Activated B cell treated with CpG ODN at 0.5 μM for 24 hours (primary cell): ENCODE data around the gene GIT1. TPM values are rescaled to one million over a fixed set of nuclear protein-coding genes. Genes with fewer than 3 reads are reported as not detected.
A peak's percentile ranks its signal among the peaks of the same experiment; 100 is the strongest.

Experiments
- ATAC-seq: fragments of 200-7000 bp; cut with Tn5 transposase; one replicate; pipeline ENCODE4 v1.10.0; 2021; ENCODE audit warnings: low read depth, mild to moderate bottlenecking, moderate library complexity
- CTCF ChIA-PET: fragments of 350-600 bp; sonication (Branson Sonifier 250); formaldehyde crosslinking; loops from one replicate; lab custom pipeline; 2021; ENCODE audit warnings: antibody characterized with exemption; lab: Charles Lee
- POLR2A ChIA-PET: fragments of 350-600 bp; sonication (Branson Sonifier 250); formaldehyde crosslinking; loops from one replicate; lab custom pipeline; 2021; ENCODE audit warnings: antibody characterized with exemption; lab: Charles Lee
- DNase-seq: peaks from one replicate; pipeline ENCODE4 v3.0.0; 2022
- H3K27ac Mint-ChIP-seq: one replicate; pipeline ENCODE4 v1.8.0; 2020; ENCODE audit warnings: mixed read lengths
- H3K27me3 Mint-ChIP-seq: one replicate; pipeline ENCODE4 v1.8.0; 2021; ENCODE audit warnings: mixed read lengths
- H3K36me3 Mint-ChIP-seq: one replicate; pipeline ENCODE4 v1.8.0; 2021; ENCODE audit warnings: low read depth, mixed read lengths
- H3K4me1 Mint-ChIP-seq: one replicate; pipeline ENCODE4 v1.8.0; 2021; ENCODE audit warnings: mixed read lengths
- H3K4me3 Mint-ChIP-seq: one replicate; pipeline ENCODE4 v1.8.0; 2020; ENCODE audit warnings: mild to moderate bottlenecking, mixed read lengths
- H3K9me3 Mint-ChIP-seq: one replicate; pipeline ENCODE4 v1.8.0; 2020; ENCODE audit warnings: mixed read lengths
- intact Hi-C: fragments of 100-400 bp; cut with micrococcal nuclease; formaldehyde crosslinking; loops from one replicate; pipeline ENCODE4 v1.15.1; 2024
- total RNA-seq: library from RNA; stranded (reverse); gene quantifications from 2 replicates; pipeline ENCODE4 v1.2.3, GENCODE V29; 2022
- TF ChIP-seq, protein P1 (sequence below): fragments of 200-600 bp; IDR thresholded peaks from one replicate; pipeline ENCODE4 v1.8.0; 2022; ENCODE audit warnings: antibody characterized with exemption, mild to moderate bottlenecking

The GIT1 gene
- total RNA-seq, 1 donor from 2014 or later, result 45.3 TPM

GRCh38 chr17:29622337-29623282 is 33.2 kb upstream of the GIT1 start, which contains the start of gene CORO6:
Gene CORO6, minus strand, starts transcription at chr17:29622912. Its CDS starts 1,491 bp downstream, at chr17:29621421.
- DNase-seq, result peak; percentile 74
- TF ChIP-seq, protein P1, sequence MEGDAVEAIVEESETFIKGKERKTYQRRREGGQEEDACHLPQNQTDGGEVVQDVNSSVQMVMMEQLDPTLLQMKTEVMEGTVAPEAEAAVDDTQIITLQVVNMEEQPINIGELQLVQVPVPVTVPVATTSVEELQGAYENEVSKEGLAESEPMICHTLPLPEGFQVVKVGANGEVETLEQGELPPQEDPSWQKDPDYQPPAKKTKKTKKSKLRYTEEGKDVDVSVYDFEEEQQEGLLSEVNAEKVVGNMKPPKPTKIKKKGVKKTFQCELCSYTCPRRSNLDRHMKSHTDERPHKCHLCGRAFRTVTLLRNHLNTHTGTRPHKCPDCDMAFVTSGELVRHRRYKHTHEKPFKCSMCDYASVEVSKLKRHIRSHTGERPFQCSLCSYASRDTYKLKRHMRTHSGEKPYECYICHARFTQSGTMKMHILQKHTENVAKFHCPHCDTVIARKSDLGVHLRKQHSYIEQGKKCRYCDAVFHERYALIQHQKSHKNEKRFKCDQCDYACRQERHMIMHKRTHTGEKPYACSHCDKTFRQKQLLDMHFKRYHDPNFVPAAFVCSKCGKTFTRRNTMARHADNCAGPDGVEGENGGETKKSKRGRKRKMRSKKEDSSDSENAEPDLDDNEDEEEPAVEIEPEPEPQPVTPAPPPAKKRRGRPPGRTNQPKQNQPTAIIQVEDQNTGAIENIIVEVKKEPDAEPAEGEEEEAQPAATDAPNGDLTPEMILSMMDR, result no peak
- Mint-ChIP-seq H3K36me3 (peaks cover 6% of the 10 kb centered on the region), H3K27ac (peak within 1 kb of the TSS; percentile 64), H3K9me3 (no peaks in the 10 kb centered on the region), H3K4me1 (peaks cover 37% of the 10 kb centered on the region), H3K4me3 (peak within 1 kb of the TSS; percentile 80), H3K27me3 (no peaks in the 10 kb centered on the region)
- ChIA-PET POLR2A (interaction anchor here (0.9 to 2.1 kb wide), 3 partner anchors 7 to 308 kb away, joined by 3 to 10 read pairs (median 4); partner anchors contain the start of gene SSH2), CTCF (interaction anchor here (1.0 to 1.9 kb wide), 3 partner anchors 17 to 185 kb away, joined by 3 to 7 read pairs (median 3); no protein-coding TSS in a partner anchor)
- ATAC-seq, result peak; percentile 76
- intact Hi-C loops, result loop anchor here (2.0 kb wide), 1 partner anchor 308 kb away; the partner anchor contains the start of gene SSH2

DNA sequence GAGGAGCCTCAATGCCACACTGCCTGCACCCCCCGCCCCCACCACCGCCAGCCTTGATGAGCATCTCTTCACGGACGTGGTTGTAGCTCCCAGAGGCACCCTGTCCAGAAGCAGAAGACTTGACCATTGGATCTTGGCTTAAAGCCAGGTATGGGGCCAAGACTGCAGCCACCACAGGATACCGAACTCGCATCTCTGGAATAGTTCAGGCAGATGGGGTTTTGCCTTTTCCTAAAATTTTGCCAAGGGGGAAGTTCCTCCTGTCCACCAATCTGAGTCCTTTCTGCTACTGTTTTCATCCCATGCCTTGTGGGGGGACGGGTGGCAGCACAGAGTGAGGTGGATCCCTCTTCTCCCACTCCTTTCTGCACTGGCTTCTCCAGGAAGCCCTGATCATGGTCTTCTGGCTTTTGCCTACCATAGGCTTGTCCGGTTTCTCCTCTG is 32.3 kb upstream of the GIT1 start:
- TF ChIP-seq, protein P1, result no peak
- ChIA-PET CTCF (no interaction called here), POLR2A (interaction anchor here (0.9 to 2.1 kb wide), 2 partner anchors 8 to 40 kb away, joined by 3 to 10 read pairs; no protein-coding TSS in a partner anchor)
- intact Hi-C loops, result loop anchor here (2.0 kb wide), 1 partner anchor 309 kb away; the partner anchor contains the start of gene SSH2
- ATAC-seq (no peak), DNase-seq (no peak)
- Mint-ChIP-seq H3K4me1 (peaks cover 45% of the 10 kb centered on the region), H3K36me3 (peaks cover 4% of the 10 kb centered on the region), H3K4me3 (peak overlapping the region; percentile 80), H3K27ac (no peak overlapping the region), H3K27me3 (peaks cover 2% of the 10 kb centered on the region), H3K9me3 (no peaks in the 10 kb centered on the region)

DNA sequence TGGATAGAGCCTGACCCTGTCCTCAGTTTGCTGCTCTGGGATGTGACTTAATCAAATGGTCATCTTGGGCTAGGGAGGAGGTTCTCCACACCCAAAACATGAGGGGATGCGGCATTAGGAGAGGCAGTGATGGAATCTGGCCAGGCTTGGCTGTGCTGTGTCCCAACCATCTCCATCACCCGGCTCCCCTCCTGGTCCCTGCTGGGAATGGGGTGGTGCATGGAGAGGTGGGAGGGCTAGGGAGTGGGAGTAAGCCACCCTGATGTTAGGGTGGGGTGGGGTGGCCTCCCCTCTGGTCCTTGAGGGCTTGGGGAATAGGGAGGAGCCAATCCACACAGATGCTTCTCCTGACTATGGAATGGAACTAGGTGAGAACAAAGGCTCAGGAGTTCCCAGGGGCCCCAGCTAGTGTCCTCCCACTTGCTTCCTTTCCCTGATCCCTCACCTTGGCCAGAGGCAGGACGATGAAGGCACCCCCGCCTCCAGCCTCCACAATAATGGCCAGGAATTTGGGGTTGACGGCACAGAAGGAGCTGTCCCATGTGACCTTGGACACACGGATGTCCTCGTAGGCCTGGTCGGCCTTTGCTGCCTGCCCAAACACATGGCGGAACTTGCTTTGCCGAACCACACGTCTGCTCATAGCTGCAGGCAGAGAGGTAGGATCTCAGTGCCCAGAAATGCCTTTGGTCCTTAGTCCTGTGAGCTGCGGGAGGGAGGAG is 31.5 kb upstream of the GIT1 start:
- ChIA-PET POLR2A (interaction anchor here (0.6 to 0.9 kb wide), 2 partner anchors 39 to 57 kb away, joined by 3 read pairs; no protein-coding TSS in a partner anchor), CTCF (no interaction called here)
- Mint-ChIP-seq H3K27me3 (peaks cover 2% of the 10 kb centered on the region), H3K36me3 (no peaks in the 10 kb centered on the region), H3K27ac (no peak overlapping the region), H3K4me1 (peaks cover 53% of the 10 kb centered on the region), H3K9me3 (no peaks in the 10 kb centered on the region), H3K4me3 (peak overlapping the region; percentile 50)
- DNase-seq, result no peak
- no peak for ATAC-seq
- TF ChIP-seq, protein P1, result no peak
- intact Hi-C loops, result no loop called here

- Mint-ChIP-seq H3K9me3 (no peaks in the 10 kb centered on the region), H3K27ac (no peak overlapping the region), H3K4me3 (no peak overlapping the region), H3K4me1 (peaks cover 52% of the 10 kb centered on the region), H3K36me3 (no peaks in the 10 kb centered on the region), H3K27me3 (peaks cover 3% of the 10 kb centered on the region)
- DNase-seq, result no peak
- TF ChIP-seq, protein P1, result no peak
- CTCF ChIA-PET, result no interaction called here
- intact Hi-C loops, result no loop called here
- ATAC-seq, result no peak
- POLR2A ChIA-PET, result no interaction called here
These were observed 30.8 kb upstream of the GIT1 start for GRCh38 chr17:29620271-29620670.
